ENCODE measurements around the gene TRIM9. TPM values are rescaled to one million over a fixed set of nuclear protein-coding genes. Genes with fewer than 3 reads are reported as not detected.

Gene TRIM9
- total and polyA plus RNA-seq, 7 donors: 0.17 to 3.3 (median 1.1) TPM

GRCh38 chr14:51028851-51029754 lies 65.8 kb downstream of the TRIM9 start:
- ATAC-seq (peak in 1 of 4 donors; percentile 23), DNase-seq (no peak)
- no peaks in the 10 kb centered on the region for H3K9me3 ChIP-seq
- H3K27ac ChIP-seq: no peak overlapping the region
- no peaks in the 10 kb centered on the region for H3K36me3 ChIP-seq (ENCODE audit: insufficient read depth in 1 of 2, low read depth in 1 of 2)
- no peaks in the 10 kb centered on the region for H3K27me3 ChIP-seq (ENCODE audit: insufficient read depth in 3 of 3, low read length in 2 of 3)
- no peaks in the 10 kb centered on the region for H3K4me1 ChIP-seq
- 58 to 75% (median 74%) methylated on average over 16 of the region's 16 CpGs for WGBS, 3 donors
- no peak for TF ChIP-seq CTCF (IDR thresholded peaks at IDR 0.05)
- H3K4me3 ChIP-seq: no peak overlapping the region
- intact Hi-C loops (cut with DNase I): no loop called here

DNA sequence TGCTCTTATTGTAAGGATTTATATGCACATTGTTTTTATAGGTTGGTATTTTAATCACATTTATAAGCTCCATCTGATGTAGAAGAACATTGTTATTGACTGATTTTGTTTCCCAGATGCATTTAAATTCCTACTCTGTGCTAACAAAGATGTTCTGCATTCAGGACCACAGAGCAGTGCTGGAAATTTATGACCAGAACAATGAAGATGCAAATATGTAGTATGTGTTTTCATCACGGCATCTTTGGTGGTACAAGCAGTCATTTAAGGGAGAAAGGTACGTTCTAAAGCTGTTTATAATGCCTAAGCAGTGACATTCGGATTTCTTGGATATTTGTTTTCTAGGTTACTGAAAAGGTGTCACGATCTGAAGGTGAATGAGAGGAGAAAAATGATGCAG lies 66.5 kb downstream of the TRIM9 start:
- H3K4me1 ChIP-seq: no peaks in the 10 kb centered on the region
- H3K36me3 ChIP-seq (ENCODE audit: insufficient read depth in 1 of 2, low read depth in 1 of 2): no peaks in the 10 kb centered on the region
- no peak overlapping the region for H3K27ac ChIP-seq
- H3K4me3 ChIP-seq: no peak overlapping the region
- no peaks in the 10 kb centered on the region for H3K9me3 ChIP-seq
- ATAC-seq: no peak
- no peaks in the 10 kb centered on the region for H3K27me3 ChIP-seq (ENCODE audit: insufficient read depth in 3 of 3, low read length in 2 of 3)
- no peak for DNase-seq
- WGBS, 3 donors: 53 to 62% (median 62%) methylated on average over 4 of the region's 4 CpGs
- intact Hi-C loops (cut with DNase I): no loop called here
- no peak for TF ChIP-seq CTCF (IDR thresholded peaks at IDR 0.05)

DNA sequence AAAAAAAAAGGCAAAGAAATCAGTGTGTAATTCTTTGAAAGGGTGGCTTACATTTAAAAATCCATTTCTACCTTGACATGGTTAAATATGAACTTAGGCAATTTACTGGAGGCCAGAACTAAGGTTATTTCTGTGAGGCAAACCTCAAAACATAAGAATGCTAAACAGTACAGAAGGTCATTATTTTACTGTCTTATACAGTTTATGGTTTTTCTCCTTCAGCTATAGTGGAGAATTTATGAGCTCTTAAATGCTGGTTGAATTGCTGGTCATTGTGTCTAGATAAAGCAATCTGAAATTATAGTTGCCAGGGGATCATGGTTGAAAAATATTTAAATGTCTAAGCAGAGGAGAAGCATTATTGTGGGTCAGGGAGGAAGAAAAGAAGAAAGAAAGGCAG lies 70.5 kb downstream of the TRIM9 start:
- no peak for DNase-seq
- Histone ChIP-seq H3K27me3 (ENCODE audit: insufficient read depth in 3 of 3, low read length in 2 of 3) (no peaks in the 10 kb centered on the region), H3K4me1 (peaks cover 14% of the 10 kb centered on the region), H3K27ac (no peak overlapping the region), H3K4me3 (no peak overlapping the region), H3K9me3 (no peaks in the 10 kb centered on the region), H3K36me3 (ENCODE audit: insufficient read depth in 1 of 2, low read depth in 1 of 2) (no peaks in the 10 kb centered on the region)
- intact Hi-C loops (cut with DNase I): no loop called here
- ATAC-seq: no peak
- TF ChIP-seq CTCF (IDR thresholded peaks at IDR 0.05): no peak

DNA sequence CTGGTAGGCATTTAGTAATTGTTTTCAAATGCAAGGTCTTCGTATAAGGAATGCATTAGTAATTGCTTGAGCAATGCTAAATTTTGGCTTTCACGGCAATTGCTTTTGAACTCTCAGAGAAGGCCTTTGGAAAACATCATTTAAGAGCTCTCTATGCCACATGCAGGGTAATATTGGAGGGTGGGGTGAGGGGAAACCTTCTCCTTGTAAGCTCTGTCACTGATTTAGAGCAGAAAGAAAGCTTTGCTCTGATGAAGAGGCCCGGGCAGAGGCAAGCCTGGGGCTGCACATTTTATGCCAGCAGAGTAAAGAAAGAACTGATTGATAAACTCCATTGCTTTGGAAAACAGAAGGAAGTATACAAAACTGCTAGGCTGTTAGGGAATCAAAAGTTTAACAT lies 70.9 kb downstream of the TRIM9 start:
- Histone ChIP-seq H3K36me3 (ENCODE audit: insufficient read depth in 1 of 2, low read depth in 1 of 2) (no peaks in the 10 kb centered on the region), H3K4me3 (no peak overlapping the region), H3K27me3 (ENCODE audit: insufficient read depth in 3 of 3, low read length in 2 of 3) (no peaks in the 10 kb centered on the region), H3K9me3 (no peaks in the 10 kb centered on the region), H3K27ac (no peak overlapping the region), H3K4me1 (peaks cover 14% of the 10 kb centered on the region)
- no peak for TF ChIP-seq CTCF (IDR thresholded peaks at IDR 0.05)
- WGBS, 3 donors: 65 to 74% (median 70%) methylated on average over 3 of the region's 3 CpGs
- intact Hi-C loops (cut with DNase I): no loop called here
- ATAC-seq (no peak), DNase-seq (no peak)

GRCh38 chr14:51022769-51023168 lies 72.1 kb downstream of the TRIM9 start:
- TF ChIP-seq CTCF (IDR thresholded peaks at IDR 0.05): no peak
- ATAC-seq: no peak
- no peaks in the 10 kb centered on the region for H3K27me3 ChIP-seq (ENCODE audit: insufficient read depth in 3 of 3, low read length in 2 of 3)
- no peak for DNase-seq
- H3K9me3 ChIP-seq: no peaks in the 10 kb centered on the region
- no peak overlapping the region for H3K27ac ChIP-seq
- no peak overlapping the region for H3K4me3 ChIP-seq
- H3K4me1 ChIP-seq: peaks cover 14% of the 10 kb centered on the region
- 56 to 64% (median 57%) methylated on average over 4 of the region's 4 CpGs for WGBS, 3 donors
- intact Hi-C loops (cut with DNase I): no loop called here
- H3K36me3 ChIP-seq (ENCODE audit: insufficient read depth in 1 of 2, low read depth in 1 of 2): no peaks in the 10 kb centered on the region
